HCT116 (cell line): Measurements from ENCODE around the gene PLPP6. TPM values are rescaled to one million over a fixed set of nuclear protein-coding genes. Genes with fewer than 3 reads are reported as not detected.

Experiments
- ATAC-seq: fragments of 200-7000 bp; cut with Tn5 transposase; 2 replicates; pipeline ENCODE4 v1.9.1; 2020; ENCODE audit warnings: mild to moderate bottlenecking, moderate library complexity
- BruUV-seq: library from RNA; stranded (reverse); fragments of 400-500 nt; replicated peaks from 2 replicates; lab custom pipeline; 2021; lab: Mats Ljungman, UMichigan
- CTCF ChIA-PET: fragments of 300-600 bp; sonication (Branson Sonifier 250); formaldehyde crosslinking; loops from one replicate; lab custom pipeline; 2021; ENCODE audit warnings: antibody characterized with exemption; lab: Charles Lee
- POLR2A ChIA-PET: fragments of 300-600, 350-600 bp; sonication (Branson Sonifier 250); formaldehyde crosslinking; loops from one replicate; lab custom pipeline; 2021; ENCODE audit warnings: antibody characterized with exemption; lab: Charles Lee
- RAD21 ChIA-PET, 2 experiments: fragments of 300-600 bp; sonication (Branson Sonifier 250); formaldehyde crosslinking; loops; one replicate each; lab custom pipeline; 2023; ENCODE audit warnings: low total read pairs in 2 of 2; ENCODE audit not compliant: uncharacterized antibody in 2 of 2, unreplicated experiment in 2 of 2, low non-redundant PET in 1 of 2; lab: Charles Lee
- DNase-seq: peaks from one replicate; pipeline ENCODE4 v3.0.0-alpha.2; 2010; ENCODE audit warnings: low read depth, low spot score
- H2AFZ ChIP-seq: fragments of 200-600 bp; shearing (Covaris generic), sonication (generic); 2 replicates; pipeline ENCODE4 v1.6.1; 2017; ENCODE audit warnings: low read depth, mixed run types, mixed read lengths, antibody characterized with exemption, low read length; ENCODE audit not compliant: poor library complexity, severe bottlenecking
- H3K27ac ChIP-seq: 2 replicates; pipeline ENCODE4 v1.5.1; 2012; ENCODE audit warnings: low read depth, low read length
- H3K27me3 ChIP-seq: fragments of 200-600 bp; sonication (generic); 2 replicates; pipeline ENCODE4 v1.6.1; 2016; ENCODE audit warnings: mixed run types, low read length, mixed read lengths; ENCODE audit not compliant: insufficient read depth
- H3K36me3 ChIP-seq, 2 experiments: fragments of 200-500 bp in 1 of 2; fragments of 200-600 bp in 1 of 2; sonication (Bioruptor generic) in 1 of 2; sonication (generic) in 1 of 2; 2 replicates each; pipeline versions ENCODE4 v1.5.1 to v1.6.1; 2014 to 2016; ENCODE audit warnings: low read length in 2 of 2, inconsistent platforms in 1 of 2, mixed read lengths in 1 of 2, mixed run types in 1 of 2; ENCODE audit not compliant: insufficient read depth in 2 of 2, control insufficient read depth in 1 of 2
- H3K4me1 ChIP-seq, 2 experiments: fragments of 200-600 bp in 1 of 2; sonication (generic) in 1 of 2; 2 replicates each; pipeline versions ENCODE4 v1.5.1 to v1.6.1; 2012 to 2017; ENCODE audit warnings: low read length in 2 of 2, inconsistent platforms in 1 of 2, mild to moderate bottlenecking in 1 of 2, mixed read lengths in 1 of 2, mixed run types in 1 of 2, moderate library complexity in 1 of 2; ENCODE audit not compliant: insufficient read depth in 2 of 2, control insufficient read depth in 1 of 2
- H3K4me2 ChIP-seq: fragments of 200-600 bp; sonication (generic); 2 replicates; pipeline ENCODE4 v1.6.1; 2017; ENCODE audit warnings: mixed run types, low read length, mixed read lengths
- H3K4me3 ChIP-seq, 2 experiments: fragments of 200-600 bp in 1 of 2; sonication (generic) in 1 of 2; replicated peaks in 1 of 2; 2 replicates each; pipeline ENCODE4 v1.5.1; 2011 to 2016; ENCODE audit warnings: low read length in 2 of 2, control low read depth in 1 of 2, low read depth in 1 of 2, mild to moderate bottlenecking in 1 of 2, mixed read lengths in 1 of 2, mixed run types in 1 of 2
- H3K79me2 ChIP-seq: fragments of 200-600 bp; sonication (generic); 2 replicates; pipeline ENCODE4 v1.6.1; 2017; ENCODE audit warnings: mild to moderate bottlenecking, mixed run types, low read length, moderate library complexity, mixed read lengths; ENCODE audit not compliant: insufficient read depth
- H3K9ac ChIP-seq: fragments of 200-600 bp; sonication (generic); 2 replicates; pipeline ENCODE4 v1.6.1; 2016; ENCODE audit warnings: low read length, mixed read lengths
- H3K9me2 ChIP-seq: fragments of 200-600 bp; sonication (generic), shearing (Covaris generic); 2 replicates; pipeline ENCODE4 v1.6.1; 2017; ENCODE audit warnings: mixed run types, mild to moderate bottlenecking, moderate library complexity; ENCODE audit not compliant: insufficient read depth
- H3K9me3 ChIP-seq, 2 experiments: fragments of 200-500 bp in 1 of 2; fragments of 200-600 bp in 1 of 2; sonication (Bioruptor generic) in 1 of 2; sonication (generic) in 1 of 2; 2 replicates each; pipeline ENCODE4 v1.6.1; 2014 to 2017; ENCODE audit warnings: low read length in 2 of 2, mixed read lengths in 2 of 2, inconsistent platforms in 1 of 2, low read depth in 1 of 2, mild to moderate bottlenecking in 1 of 2, mixed run types in 1 of 2, moderate library complexity in 1 of 2; ENCODE audit not compliant: control insufficient read depth in 1 of 2, insufficient read depth in 1 of 2
- H4K20me1 ChIP-seq: fragments of 200-600 bp; sonication (generic), shearing (Covaris generic); 2 replicates; pipeline ENCODE4 v1.6.1; 2017; ENCODE audit warnings: mixed run types, mild to moderate bottlenecking, moderate library complexity; ENCODE audit not compliant: insufficient read depth
- CBX3 ChIP-seq: IDR thresholded peaks from 2 replicates; pipeline ENCODE4 v1.6.1; 2012; ENCODE audit warnings: low read depth
- CEBPB ChIP-seq: IDR thresholded peaks from 2 replicates; pipeline ENCODE4 v1.6.1; 2012; ENCODE audit warnings: low read depth
- EGR1 ChIP-seq: IDR thresholded peaks from 2 replicates; pipeline ENCODE4 v1.6.1; 2012; ENCODE audit warnings: low read depth
- ELF1 ChIP-seq: IDR thresholded peaks from 2 replicates; pipeline ENCODE4 v1.6.1; 2012; ENCODE audit warnings: low read depth, borderline replicate concordance
- EZH2 ChIP-seq: fragments of 200-600 bp; sonication (generic); IDR thresholded peaks from 2 replicates; pipeline ENCODE4 v1.6.1; 2017; ENCODE audit warnings: antibody characterized with exemption, mixed run types
- EZH2phosphoT487 ChIP-seq: fragments of 200-600 bp; IDR thresholded peaks from 2 replicates; pipeline ENCODE4 v1.6.1; 2018; ENCODE audit warnings: antibody characterized with exemption, borderline replicate concordance
- JUND ChIP-seq: IDR thresholded peaks from 2 replicates; pipeline ENCODE4 v1.6.1; 2012
- MAX ChIP-seq: IDR thresholded peaks from 2 replicates; pipeline ENCODE4 v1.6.1; 2012
- POLR2AphosphoS5 ChIP-seq: IDR thresholded peaks from 2 replicates; pipeline ENCODE4 v1.6.1; 2011; ENCODE audit warnings: mild to moderate bottlenecking, low read depth, low read length, moderate library complexity
- RAD21 ChIP-seq: IDR thresholded peaks from 2 replicates; pipeline ENCODE4 v1.6.1; 2012; ENCODE audit warnings: low read depth, mild to moderate bottlenecking
- REST ChIP-seq: IDR thresholded peaks from 2 replicates; pipeline ENCODE4 v1.6.1; 2012; ENCODE audit warnings: low read depth
- SP1 ChIP-seq: IDR thresholded peaks from 2 replicates; pipeline ENCODE4 v1.6.1; 2012; ENCODE audit warnings: low read depth
- SRF ChIP-seq: IDR thresholded peaks from 2 replicates; pipeline ENCODE4 v1.6.1; 2012; ENCODE audit warnings: low read depth
- YY1 ChIP-seq: IDR thresholded peaks from 2 replicates; pipeline ENCODE4 v1.6.1; 2011; ENCODE audit warnings: low read length, low read depth, moderate library complexity, mild to moderate bottlenecking; ENCODE audit not compliant: insufficient replicate concordance; ENCODE audit errors: extremely low read depth
- ZBTB33 ChIP-seq: IDR thresholded peaks from 2 replicates; pipeline ENCODE4 v1.6.1; 2011; ENCODE audit warnings: mild to moderate bottlenecking, low read length, moderate library complexity; ENCODE audit not compliant: insufficient replicate concordance; ENCODE audit errors: extremely low read depth
- ZFX ChIP-seq: fragments of 450-650 bp; IDR thresholded peaks from 2 replicates; pipeline ENCODE4 v1.6.1; 2017
- intact Hi-C: fragments of 100-400 bp; cut with micrococcal nuclease; formaldehyde crosslinking; loops from 2 replicates; pipeline ENCODE4 v1.10.0; 2022
- total RNA-seq: library from RNA; stranded (reverse); gene quantifications from one replicate; pipeline ENCODE4 v1.2.1, GENCODE V29; 2021; ENCODE audit not compliant: unreplicated experiment

PLPP6 gene
- total RNA-seq, 1 experiment from 2014 or later: 5.0 TPM

GRCh38 chr9:4617752-4618151 is 44.3 kb upstream of the PLPP6 start:
- H3K4me2 ChIP-seq: no peak overlapping the region
- H3K79me2 ChIP-seq: no peaks in the 10 kb centered on the region
- H3K36me3 ChIP-seq: no peaks in the 10 kb centered on the region
- H4K20me1 ChIP-seq: no peaks in the 10 kb centered on the region
- ChIA-PET POLR2A (no interaction called here), RAD21 (no interaction called here)
- H3K27ac ChIP-seq: no peak overlapping the region
- H2AFZ ChIP-seq: no peak overlapping the region
- no peaks in the 10 kb centered on the region for H3K9me2 ChIP-seq
- BruUV-seq: no TSS peak
- no peak for ATAC-seq
- H3K4me3 ChIP-seq: no peak overlapping the region
- peaks cover 0 to 2% of the 10 kb centered on the region in 2 experiments; a peak in 1 of 4 replicates for H3K4me1 ChIP-seq
- TF ChIP-seq ZBTB33 (no peak), SP1 (no peak), REST (no peak), ELF1 (no peak), EZH2 (no peak), ZFX (no peak), CEBPB (no peak), RAD21 (no peak), POLR2AphosphoS5 (no peak), CBX3 (no peak), JUND (no peak), YY1 (no peak), MAX (no peak), EGR1 (no peak), SRF (no peak), EZH2phosphoT487 (no peak)
- TF ChIP-seq, all 23 proteins: peak for 0
- Histone ChIP-seq H3K9me3 (no peaks in the 10 kb centered on the region), H3K9ac (no peak overlapping the region), H3K27me3 (no peaks in the 10 kb centered on the region)
- CTCF ChIA-PET: no interaction called here
- intact Hi-C loops: no loop called here
- DNase-seq: no peak
